Trophoblast cell (in vitro differentiated cells and primary cell): ENCODE data around the gene RSL1D1.

Experiments
- DNase-seq, 2 donors: peaks; one replicate each; pipeline ENCODE4 v3.0.0-alpha.2; 2016
- H2AFZ ChIP-seq: 2 replicates; pipeline ENCODE4 v1.6.1; 2013; ENCODE audit warnings: low read length, moderate library complexity, mild to moderate bottlenecking; ENCODE audit not compliant: insufficient read depth, poor library complexity
- H2AK5ac ChIP-seq: 2 replicates; pipeline ENCODE4 v1.6.1; 2013; ENCODE audit warnings: mild to moderate bottlenecking, low read length
- H2BK120ac ChIP-seq: 2 replicates; pipeline ENCODE4 v1.6.1; 2013; ENCODE audit warnings: low read length, mild to moderate bottlenecking, moderate library complexity; ENCODE audit not compliant: insufficient read depth, poor library complexity
- H2BK12ac ChIP-seq: 2 replicates; pipeline ENCODE4 v1.6.1; 2013; ENCODE audit warnings: mild to moderate bottlenecking, low read length, moderate library complexity
- H2BK5ac ChIP-seq: 2 replicates; pipeline ENCODE4 v1.6.1; 2013; ENCODE audit warnings: low read length, low read depth, moderate library complexity, mild to moderate bottlenecking; ENCODE audit not compliant: poor library complexity
- H3K14ac ChIP-seq: 2 replicates; pipeline ENCODE4 v1.6.1; 2013; ENCODE audit warnings: mild to moderate bottlenecking, low read length
- H3K18ac ChIP-seq: 2 replicates; pipeline ENCODE4 v1.6.1; 2013; ENCODE audit warnings: mild to moderate bottlenecking, low read length
- H3K23ac ChIP-seq: 2 replicates; pipeline ENCODE4 v1.6.1; 2013; ENCODE audit warnings: low read length
- H3K27ac ChIP-seq: 2 replicates; pipeline ENCODE4 v1.5.1; 2013; ENCODE audit warnings: low read depth, mild to moderate bottlenecking, inconsistent platforms, low read length, moderate library complexity
- H3K27me3 ChIP-seq: 2 replicates; pipeline ENCODE4 v1.6.1; 2013; ENCODE audit warnings: inconsistent platforms, mild to moderate bottlenecking, low read length, moderate library complexity; ENCODE audit not compliant: insufficient read depth
- H3K36me3 ChIP-seq, 2 experiments: 1 replicate in 1 of 2; 2 replicates in 1 of 2; pipeline ENCODE4 v1.6.1; 2013; ENCODE audit warnings: low read length in 2 of 2, mild to moderate bottlenecking in 2 of 2, moderate library complexity in 1 of 2; ENCODE audit not compliant: insufficient read depth in 2 of 2, control insufficient read depth in 1 of 2
- H3K4ac ChIP-seq: 2 replicates; pipeline ENCODE4 v1.6.1; 2013; ENCODE audit warnings: low read depth, mild to moderate bottlenecking, low read length, moderate library complexity
- H3K4me1 ChIP-seq, 2 experiments: 1 replicate in 1 of 2; 2 replicates in 1 of 2; pipeline ENCODE4 v1.6.1; 2013; ENCODE audit warnings: low read length in 2 of 2, mild to moderate bottlenecking in 2 of 2, moderate library complexity in 1 of 2; ENCODE audit not compliant: insufficient read depth in 2 of 2, control insufficient read depth in 1 of 2
- H3K4me2 ChIP-seq: 2 replicates; pipeline ENCODE4 v1.6.1; 2013; ENCODE audit warnings: inconsistent platforms, mild to moderate bottlenecking, low read length, moderate library complexity
- H3K4me3 ChIP-seq: 2 replicates; pipeline ENCODE4 v1.5.1; 2013; ENCODE audit warnings: mild to moderate bottlenecking, low read depth, low read length, inconsistent platforms
- H3K79me1 ChIP-seq: one replicate; pipeline ENCODE4 v1.6.1; 2013; ENCODE audit warnings: low read length
- H3K79me2 ChIP-seq: 2 replicates; pipeline ENCODE4 v1.6.1; 2013; ENCODE audit warnings: low read length, mild to moderate bottlenecking; ENCODE audit not compliant: control insufficient read depth, insufficient read depth, poor library complexity
- H3K9ac ChIP-seq: 2 replicates; pipeline ENCODE4 v1.6.1; 2013; ENCODE audit warnings: mild to moderate bottlenecking, low read length
- H3K9me3 ChIP-seq: 2 replicates; pipeline ENCODE4 v1.6.1; 2013; ENCODE audit warnings: low read depth, mild to moderate bottlenecking, control low read depth, inconsistent platforms, low read length; ENCODE audit not compliant: insufficient read depth
- H4K12ac ChIP-seq: 2 replicates; pipeline ENCODE4 v1.6.1; 2013; ENCODE audit warnings: low read depth, mild to moderate bottlenecking, low read length, moderate library complexity
- H4K8ac ChIP-seq: 2 replicates; pipeline ENCODE4 v1.6.1; 2013; ENCODE audit warnings: low read depth, mild to moderate bottlenecking, low read length, moderate library complexity
- H4K91ac ChIP-seq: one replicate; pipeline ENCODE4 v1.6.1; 2013; ENCODE audit warnings: low read depth, mild to moderate bottlenecking, low read length, moderate library complexity
- WGBS: extraction: QIAGEN DNeasy Blood & Tissue Kit; methylation state at CpG from one replicate; pipeline ENCODE4 v1.1.7; 2013; ENCODE audit warnings: missing lambda C conversion rate; ENCODE audit not compliant: insufficient read length, insufficient coverage; ENCODE audit errors: extremely low coverage; 5-methylcytosine and 5-hydroxymethylcytosine counted together

Gene RSL1D1

GRCh38 chr16:11793840-11794239 is 57.5 kb downstream of the RSL1D1 start:
- Histone ChIP-seq H2AFZ (no peak overlapping the region), H4K12ac (no peak overlapping the region), H3K18ac (peak overlapping the region; percentile 46), H3K14ac (no peak overlapping the region), H3K23ac (no peak overlapping the region), H3K79me1 (peaks cover 17% of the 10 kb centered on the region), H2BK12ac (no peak overlapping the region), H3K4me1 (peaks cover 14 to 22% of the 10 kb centered on the region in 2 experiments), H3K27me3 (no peaks in the 10 kb centered on the region), H3K9ac (no peak overlapping the region), H2AK5ac (no peak overlapping the region), H3K4ac (peak overlapping the region; percentile 86), H3K4me2 (no peak overlapping the region), H2BK5ac (no peak overlapping the region), H3K9me3 (no peaks in the 10 kb centered on the region), H3K79me2 (peaks cover 32% of the 10 kb centered on the region), H2BK120ac (no peak overlapping the region), H3K4me3 (no peak overlapping the region), H3K27ac (peak overlapping the region; percentile 11), H3K36me3 (peaks cover 0 to 5% of the 10 kb centered on the region in 2 experiments), H4K91ac (no peak overlapping the region), H4K8ac (no peak overlapping the region)
- WGBS: no CpG with 5 or more reads among the region's 7 CpGs
- no peak for DNase-seq

- H3K4ac ChIP-seq: peak overlapping the region; percentile 78
- H3K79me2 ChIP-seq: peaks cover 40% of the 10 kb centered on the region
- H2AFZ ChIP-seq: no peak overlapping the region
- no peak for DNase-seq
- H2BK5ac ChIP-seq: peak overlapping the region; percentile 23
- H2BK120ac ChIP-seq: no peak overlapping the region
- H3K23ac ChIP-seq: no peak overlapping the region
- H4K12ac ChIP-seq: no peak overlapping the region
- no peak overlapping the region for H3K14ac ChIP-seq
- no peak overlapping the region for H2BK12ac ChIP-seq
- peaks cover 12 to 15% of the 10 kb centered on the region in 2 experiments for H3K4me1 ChIP-seq
- H3K9me3 ChIP-seq: no peaks in the 10 kb centered on the region
- H2AK5ac ChIP-seq: no peak overlapping the region
- no peak overlapping the region for H3K18ac ChIP-seq
- H4K91ac ChIP-seq: peak overlapping the region; percentile 45
- H3K79me1 ChIP-seq: peaks cover 14% of the 10 kb centered on the region
- no peak overlapping the region for H3K9ac ChIP-seq
- no peaks in the 10 kb centered on the region for H3K27me3 ChIP-seq
- no CpG with 5 or more reads among the region's 7 CpGs for WGBS
- no peak overlapping the region for H3K4me3 ChIP-seq
- H3K4me2 ChIP-seq: no peak overlapping the region
- H3K36me3 ChIP-seq: peaks cover 2 to 5% of the 10 kb centered on the region in 2 experiments
- no peak overlapping the region for H4K8ac ChIP-seq
- H3K27ac ChIP-seq: peak overlapping the region; percentile 52
These were observed 58.7 kb downstream of the RSL1D1 start for GRCh38 chr16:11792410-11793241.

GRCh38 chr16:11791144-11791828 is 60.1 kb downstream of the RSL1D1 start:
- Histone ChIP-seq H3K9me3 (no peaks in the 10 kb centered on the region), H2AFZ (no peak overlapping the region), H2AK5ac (no peak overlapping the region), H3K4ac (peak overlapping the region; percentile 84), H2BK5ac (no peak overlapping the region), H3K27ac (no peak overlapping the region), H3K27me3 (no peaks in the 10 kb centered on the region), H3K79me1 (peaks cover 6% of the 10 kb centered on the region), H2BK120ac (no peak overlapping the region), H3K23ac (no peak overlapping the region), H3K14ac (no peak overlapping the region), H4K8ac (no peak overlapping the region), H3K4me3 (no peak overlapping the region), H2BK12ac (no peak overlapping the region), H3K36me3 (peaks cover 2 to 5% of the 10 kb centered on the region in 2 experiments), H4K12ac (no peak overlapping the region), H3K9ac (no peak overlapping the region), H4K91ac (no peak overlapping the region), H3K79me2 (peaks cover 31% of the 10 kb centered on the region), H3K4me2 (no peak overlapping the region), H3K18ac (no peak overlapping the region), H3K4me1 (peaks cover 12 to 15% of the 10 kb centered on the region in 2 experiments)
- no peak for DNase-seq
- no CpG with 5 or more reads among the region's 8 CpGs for WGBS

GRCh38 chr16:11788914-11789313 is 62.4 kb downstream of the RSL1D1 start:
- Histone ChIP-seq H2BK5ac (no peak overlapping the region), H3K14ac (no peak overlapping the region), H3K9me3 (no peaks in the 10 kb centered on the region), H2BK12ac (no peak overlapping the region), H2AK5ac (no peak overlapping the region), H3K36me3 (peaks cover 2% of the 10 kb centered on the region in 2 experiments), H2BK120ac (no peak overlapping the region), H4K8ac (no peak overlapping the region), H3K27me3 (no peaks in the 10 kb centered on the region), H3K79me1 (peaks cover 3% of the 10 kb centered on the region), H4K91ac (no peak overlapping the region), H3K4me1 (peaks cover 12 to 15% of the 10 kb centered on the region in 2 experiments), H3K18ac (no peak overlapping the region), H3K4me3 (no peak overlapping the region), H3K4me2 (no peak overlapping the region), H3K27ac (no peak overlapping the region), H3K4ac (peak overlapping the region; percentile 53), H2AFZ (no peak overlapping the region), H3K9ac (no peak overlapping the region), H3K23ac (no peak overlapping the region), H3K79me2 (peaks cover 28% of the 10 kb centered on the region), H4K12ac (no peak overlapping the region)
- no peak for DNase-seq
- no CpG with 5 or more reads among the region's 3 CpGs for WGBS
